M059J (cell line): ENCODE data around the gene FBXW7. TPM values are rescaled to one million over a fixed set of nuclear protein-coding genes. Genes with fewer than 3 reads are reported as not detected.

Source experiments
- DNase-seq: peaks from one replicate; pipeline ENCODE4 v3.0.0-alpha.2; 2012; ENCODE audit warnings: low read depth
- total RNA-seq: library from RNA; depleted of rRNA; stranded (reverse); fragments of >200 nt; shearing (Covaris generic); gene quantifications from 2 replicates; pipeline ENCODE4 v1.2.3, GENCODE V29; 2014

Gene FBXW7
- total RNA-seq, 1 experiment from 2014 or later, result 18.1 TPM

DNA sequence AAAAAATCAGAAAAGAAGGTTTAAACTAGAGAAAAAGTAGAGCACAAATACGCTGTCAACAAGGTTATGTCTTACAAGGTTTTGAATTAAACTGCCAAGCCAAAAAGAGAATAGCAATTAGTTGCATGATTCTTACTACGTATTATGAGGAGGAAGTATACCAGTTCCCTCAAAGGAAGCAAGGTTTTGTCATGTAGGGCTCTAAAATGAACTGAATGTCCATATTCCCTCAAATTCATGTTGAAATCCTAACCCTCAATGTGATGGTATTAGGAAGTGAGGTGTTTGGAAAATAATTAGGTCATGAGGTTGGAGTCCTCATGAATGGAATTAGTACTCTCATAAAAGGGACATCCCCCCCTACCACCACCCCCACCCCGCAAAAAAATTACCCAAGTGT is 201.0 kb downstream of the FBXW7 start:
- DNase-seq, result no peak

- DNase-seq, result no peak
These were observed 204.8 kb downstream of the FBXW7 start for GRCh38 chr4:152331042-152331441.

GRCh38 chr4:152328582-152328981 is 207.3 kb downstream of the FBXW7 start:
- DNase-seq, result peak; percentile 66

GRCh38 chr4:152327606-152328453 is 208.1 kb downstream of the FBXW7 start:
- DNase-seq, result no peak

DNA sequence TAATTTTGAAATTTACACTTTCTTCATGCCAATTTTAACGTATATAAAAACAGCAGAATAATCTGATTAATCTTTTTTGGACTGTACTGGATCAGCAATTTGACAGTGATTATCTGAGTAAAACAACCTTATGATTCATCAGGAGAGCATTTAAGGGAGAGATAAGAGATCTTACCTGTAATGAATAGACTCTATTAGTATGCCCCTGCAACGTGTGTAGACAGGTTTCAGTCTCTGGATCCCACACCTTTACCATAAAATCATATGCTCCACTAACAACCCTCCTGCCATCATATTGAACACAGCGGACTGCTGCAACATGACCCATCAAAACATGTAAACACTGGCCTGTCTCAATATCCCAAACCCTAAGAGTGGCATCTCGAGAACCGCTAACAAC is 210.1 kb downstream of the FBXW7 start:
- no peak for DNase-seq

DNA sequence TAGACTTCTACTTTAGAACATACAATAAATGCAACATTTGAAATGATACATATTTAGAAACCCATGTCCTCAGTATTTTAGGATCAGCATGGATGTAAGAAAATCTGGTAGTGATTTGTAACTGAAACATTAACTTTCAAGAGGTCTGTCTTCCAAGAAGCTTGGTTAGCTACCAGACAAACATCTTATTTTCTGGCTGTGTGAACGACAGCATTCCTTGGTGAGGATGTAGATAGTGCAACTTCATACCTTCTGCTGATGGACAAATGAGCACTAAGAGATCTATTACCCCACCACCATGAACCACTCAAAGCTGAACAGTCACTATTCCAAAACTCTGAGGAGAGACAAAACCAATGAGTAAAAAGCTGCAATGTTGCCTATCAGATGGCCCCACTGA is 212.7 kb downstream of the FBXW7 start:
- DNase-seq, result no peak

DNA sequence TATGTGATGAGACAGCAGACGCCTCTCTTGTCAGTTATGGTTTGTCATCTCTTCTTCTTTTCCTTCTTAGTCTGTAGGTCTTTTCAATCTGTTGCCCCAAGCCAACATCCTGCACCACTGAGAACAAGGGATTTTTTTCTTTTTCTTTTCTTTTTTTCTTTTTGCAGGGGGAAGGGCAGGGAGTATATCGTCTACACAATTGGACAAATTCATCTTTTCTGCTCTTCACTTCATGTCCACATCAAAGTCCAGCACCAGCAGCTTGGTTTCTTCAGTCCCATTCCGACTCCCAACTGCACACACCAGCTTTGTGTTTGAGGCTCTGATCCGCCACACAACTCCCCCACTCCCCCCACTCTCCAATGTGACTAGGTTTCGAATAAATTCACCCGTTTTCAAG is 213.2 kb downstream of the FBXW7 start:
- DNase-seq, result no peak

GRCh38 chr4:152321923-152322322 is 214.0 kb downstream of the FBXW7 start:
- DNase-seq, result no peak

DNA sequence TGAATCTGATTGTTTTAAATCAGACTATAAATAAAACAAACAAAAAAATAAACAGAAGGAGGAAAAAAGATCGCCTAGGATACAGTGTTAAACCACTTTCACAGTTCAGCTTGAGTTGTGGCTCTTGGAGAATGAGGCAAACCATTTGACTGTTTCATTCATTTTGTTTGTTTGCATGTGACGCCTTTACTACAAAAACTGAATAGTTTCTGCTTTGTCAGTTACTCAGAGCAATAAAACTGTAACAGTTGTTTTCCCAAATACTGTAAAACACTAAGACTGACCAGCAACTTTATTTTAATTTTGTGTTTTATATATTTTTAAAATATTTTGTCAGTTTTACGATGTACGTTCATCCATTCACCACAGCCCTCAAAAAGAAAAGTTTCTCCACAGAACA is 214.5 kb downstream of the FBXW7 start:
- no peak for DNase-seq

- peak; percentile 69 for DNase-seq
These were observed 218.9 kb downstream of the FBXW7 start for GRCh38 chr4:152316969-152317368.

GRCh38 chr4:152310257-152310656 is 225.6 kb downstream of the FBXW7 start:
- DNase-seq, result peak; percentile 94

DNA sequence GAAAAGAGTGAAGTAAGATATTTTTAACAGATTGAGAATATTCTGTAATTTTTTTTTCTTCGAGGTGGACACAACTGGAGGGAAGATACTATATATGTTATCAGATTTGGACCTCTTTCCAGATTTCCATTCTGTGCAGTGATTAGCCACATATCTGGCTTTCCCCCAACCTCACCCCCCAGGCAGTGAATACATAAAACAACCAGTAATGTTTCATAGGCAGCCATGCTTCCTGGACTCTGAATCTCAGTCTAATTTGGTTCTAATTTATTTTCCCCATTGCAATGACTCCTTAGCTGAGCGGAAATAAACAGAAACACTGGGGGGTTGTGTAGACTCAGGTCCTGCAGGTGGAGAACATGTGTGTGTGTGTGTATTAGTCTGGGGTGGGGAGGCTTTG is 226.5 kb downstream of the FBXW7 start:
- peak; percentile 66 for DNase-seq

- no peak for DNase-seq
These were observed 226.9 kb downstream of the FBXW7 start for GRCh38 chr4:152308951-152309350.

DNA sequence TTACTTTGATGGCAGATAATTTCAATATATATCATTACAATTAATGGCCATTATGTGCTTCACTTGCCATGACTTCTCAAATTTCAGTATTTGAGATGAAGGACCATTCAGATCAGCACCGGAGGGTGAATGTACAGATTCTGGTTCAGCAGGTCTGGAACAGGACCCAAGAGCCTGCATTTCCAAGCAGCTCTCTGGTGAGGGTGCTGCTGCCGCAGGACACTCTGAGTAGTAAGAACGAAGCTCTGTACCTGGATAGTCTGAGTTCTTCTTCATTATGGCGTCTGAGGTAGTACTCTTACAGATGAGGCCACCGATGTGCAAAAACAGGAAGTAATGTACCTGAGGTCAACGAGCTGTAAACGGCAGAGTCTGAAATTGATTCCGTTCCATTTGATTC is 228.2 kb downstream of the FBXW7 start:
- no peak for DNase-seq

- DNase-seq, result no peak
These were observed 229.4 kb downstream of the FBXW7 start for GRCh38 chr4:152306541-152306940.

DNA sequence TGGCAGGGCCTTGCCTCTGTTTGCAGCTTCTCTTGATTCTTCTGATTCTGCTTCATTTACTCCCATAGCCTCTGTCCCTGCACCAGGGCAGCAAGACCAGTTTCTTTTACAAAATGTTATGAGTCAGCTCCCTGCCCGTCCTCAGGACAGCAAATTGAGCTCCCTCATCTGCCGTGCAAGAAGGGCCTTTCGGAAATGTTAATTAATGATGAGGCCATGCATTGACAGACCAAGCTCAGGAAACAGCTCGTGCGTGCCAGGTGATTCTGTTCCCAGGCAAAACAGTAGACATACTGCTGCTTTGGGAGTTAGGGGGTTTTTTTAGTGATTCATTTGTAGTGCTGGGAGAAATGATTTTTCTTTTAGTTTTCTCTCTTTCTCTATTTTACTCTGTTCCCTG is 231.7 kb downstream of the FBXW7 start:
- DNase-seq, result peak; percentile 83

DNA sequence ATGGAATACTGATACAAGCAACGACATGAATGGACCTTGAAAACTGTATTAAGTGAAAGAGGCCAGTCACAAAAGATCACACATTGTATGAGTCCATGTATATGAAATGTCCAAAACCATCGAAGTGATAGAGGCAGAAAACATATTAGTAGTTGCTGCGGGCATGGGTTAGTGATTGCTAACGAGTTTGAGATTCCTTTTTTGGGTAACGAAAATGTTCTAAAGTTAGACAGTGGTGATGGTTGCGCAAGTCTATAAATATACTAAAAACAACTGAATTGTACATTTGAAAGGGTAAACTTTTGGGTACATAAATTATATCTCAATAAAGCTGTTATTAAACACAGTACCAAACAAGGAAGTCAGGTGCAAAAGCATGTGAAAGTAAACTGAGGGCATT is 234.5 kb downstream of the FBXW7 start:
- DNase-seq, result no peak

- no peak for DNase-seq
These were observed 236.3 kb downstream of the FBXW7 start for GRCh38 chr4:152299553-152299952.

- DNase-seq, result no peak
These were observed 239.5 kb downstream of the FBXW7 start for GRCh38 chr4:152296386-152296785.

DNA sequence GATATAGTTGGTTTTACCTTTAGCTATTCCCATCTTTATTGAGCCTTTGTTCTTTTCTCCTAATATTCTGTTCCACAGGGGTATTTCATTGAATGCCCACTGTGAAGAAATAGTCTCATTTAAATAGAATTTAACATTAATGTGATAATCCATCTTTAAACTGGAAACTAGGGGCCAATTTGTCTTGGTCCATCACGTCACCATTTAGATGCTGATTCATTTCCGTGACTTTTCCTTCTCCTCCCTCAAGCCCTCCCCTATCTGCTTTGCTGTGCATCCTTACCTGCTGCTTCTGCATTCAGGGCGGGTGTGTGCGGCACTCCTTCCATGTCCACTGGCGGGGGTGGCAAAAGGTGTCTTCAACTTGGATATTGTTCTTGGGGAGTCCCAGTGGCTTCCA is 241.1 kb downstream of the FBXW7 start:
- no peak for DNase-seq

DNA sequence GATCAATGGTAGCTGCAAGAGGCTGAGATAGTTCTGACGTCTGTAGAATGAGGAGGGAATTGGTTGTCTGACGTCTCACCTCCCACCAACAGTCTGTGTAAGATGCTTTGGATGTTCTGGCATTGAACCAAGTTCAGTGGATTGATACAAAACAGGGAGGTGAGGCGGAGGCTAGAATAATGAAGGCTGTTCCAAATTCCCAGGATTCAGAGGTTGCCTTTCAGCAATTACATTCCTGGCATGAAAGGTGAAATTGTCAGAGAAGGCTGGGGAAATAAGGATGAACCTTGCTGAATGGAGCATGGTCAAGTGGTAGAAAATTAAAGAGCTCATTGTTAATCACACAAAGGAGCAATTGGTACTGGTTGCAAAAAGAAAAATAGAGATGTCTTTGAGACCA is 241.6 kb downstream of the FBXW7 start:
- no peak for DNase-seq

GRCh38 chr4:152293527-152293926 is 242.4 kb downstream of the FBXW7 start:
- no peak for DNase-seq

GRCh38 chr4:152290366-152290921 is 245.4 kb downstream of the FBXW7 start:
- no peak for DNase-seq

- no peak for DNase-seq
These were observed 246.0 kb downstream of the FBXW7 start for GRCh38 chr4:152289941-152290340.
